Effector memory CD8-positive, alpha-beta T cell (primary cell): ENCODE results near the gene KLF16.
A peak's percentile ranks its signal among the peaks of the same experiment; 100 is the strongest.

Source experiments
- ATAC-seq: fragments of 150-1000 bp; cut with Tn5 transposase; replicated peaks from 2 replicates; pipeline ENCODE4 v1.10.0; 2021; ENCODE audit warnings: mild to moderate bottlenecking, moderate library complexity
- DNase-seq, 3 experiments: peaks; one replicate each; pipeline ENCODE4 v3.0.0; 2021
- H3K27ac Mint-ChIP-seq, 2 donors: one replicate each; pipeline ENCODE4 v1.8.0; 2022; ENCODE audit warnings: mild to moderate bottlenecking in 2 of 2, mixed read lengths in 2 of 2, moderate library complexity in 2 of 2
- H3K27me3 Mint-ChIP-seq, 2 donors: one replicate each; pipeline ENCODE4 v1.8.0; 2022; ENCODE audit warnings: mixed read lengths in 2 of 2
- H3K36me3 Mint-ChIP-seq: one replicate; pipeline ENCODE4 v1.8.0; 2022; ENCODE audit warnings: mild to moderate bottlenecking, moderate library complexity, mixed read lengths; ENCODE audit not compliant: insufficient read depth
- H3K4me1 Mint-ChIP-seq, 2 donors: one replicate each; pipeline ENCODE4 v1.8.0; 2022; ENCODE audit warnings: low read depth in 2 of 2, mixed read lengths in 2 of 2
- H3K4me3 Mint-ChIP-seq, 2 donors: one replicate each; pipeline ENCODE4 v1.8.0; 2022; ENCODE audit warnings: mild to moderate bottlenecking in 2 of 2, mixed read lengths in 2 of 2, moderate library complexity in 2 of 2
- H3K9me3 Mint-ChIP-seq, 2 donors: one replicate each; pipeline ENCODE4 v1.8.0; 2022; ENCODE audit warnings: mixed read lengths in 2 of 2

KLF16 gene

DNA sequence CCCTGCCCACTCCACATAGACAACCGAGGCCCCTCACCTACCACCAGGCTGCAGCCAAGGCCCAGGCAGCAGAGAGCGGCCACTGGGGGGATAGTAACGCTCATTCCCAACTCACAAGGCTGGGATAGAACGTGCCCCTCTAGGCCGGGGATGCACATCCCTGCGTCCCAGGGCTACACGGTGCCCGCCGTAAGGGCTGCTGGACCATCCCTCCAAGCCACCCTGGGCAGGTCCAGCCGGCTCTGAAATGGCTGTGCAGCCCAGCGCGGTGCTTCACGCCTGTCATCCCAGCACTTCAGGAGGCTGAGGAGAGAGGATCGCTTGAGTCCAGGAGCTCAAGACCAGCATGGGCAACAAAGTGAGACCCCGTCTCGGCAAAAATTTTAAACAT, 18.3 kb downstream of the KLF16 start:
- no peak for DNase-seq
- Mint-ChIP-seq H3K4me3 (peak overlapping the region in 1 of 2 donors; percentile 37), H3K9me3 (no peaks in the 10 kb centered on the region), H3K27ac (no peak overlapping the region), H3K36me3 (peaks cover 62% of the 10 kb centered on the region), H3K27me3 (no peaks in the 10 kb centered on the region), H3K4me1 (peaks cover 47 to 52% of the 10 kb centered on the region in 2 donors)
- no peak for ATAC-seq

DNA sequence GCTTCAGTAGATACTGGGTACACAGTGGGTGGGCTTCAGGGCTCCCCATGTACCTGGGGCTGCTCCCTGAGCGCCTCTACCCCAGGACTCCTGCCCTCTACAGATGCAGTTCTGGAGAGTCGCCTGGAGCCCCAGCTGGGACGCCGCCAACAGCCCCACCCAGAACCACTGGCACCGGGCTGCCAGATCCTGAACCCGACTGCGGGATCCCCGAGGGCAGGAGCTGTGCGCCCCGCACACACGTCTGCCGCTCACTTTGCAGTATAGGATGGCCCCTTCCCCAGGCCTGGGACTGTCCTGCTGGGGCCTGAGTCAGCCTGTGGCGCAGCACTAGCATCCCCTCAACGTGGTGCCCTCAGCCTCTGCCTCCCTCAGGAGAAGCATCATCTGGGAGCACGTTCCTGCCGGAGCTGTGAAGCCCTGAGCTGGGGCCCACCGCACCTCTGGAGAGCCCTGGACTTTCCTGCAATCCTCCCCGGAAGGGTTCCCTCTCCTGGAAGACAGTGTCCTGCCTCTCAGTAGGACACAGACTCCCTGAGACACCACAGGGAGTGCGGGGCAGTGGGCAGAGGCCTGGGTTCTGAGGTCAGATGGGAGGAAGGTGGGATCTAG, 18.8 kb downstream of the KLF16 start:
- no peaks in the 10 kb centered on the region for H3K9me3 Mint-ChIP-seq
- DNase-seq (no peak), ATAC-seq (no peak)
- H3K4me3 Mint-ChIP-seq = peak overlapping the region in 1 of 2 donors; percentile 37
- peaks cover 52 to 54% of the 10 kb centered on the region in 2 donors for H3K4me1 Mint-ChIP-seq
- H3K36me3 Mint-ChIP-seq = peaks cover 61% of the 10 kb centered on the region
- no peaks in the 10 kb centered on the region for H3K27me3 Mint-ChIP-seq
- H3K27ac Mint-ChIP-seq = no peak overlapping the region

DNA sequence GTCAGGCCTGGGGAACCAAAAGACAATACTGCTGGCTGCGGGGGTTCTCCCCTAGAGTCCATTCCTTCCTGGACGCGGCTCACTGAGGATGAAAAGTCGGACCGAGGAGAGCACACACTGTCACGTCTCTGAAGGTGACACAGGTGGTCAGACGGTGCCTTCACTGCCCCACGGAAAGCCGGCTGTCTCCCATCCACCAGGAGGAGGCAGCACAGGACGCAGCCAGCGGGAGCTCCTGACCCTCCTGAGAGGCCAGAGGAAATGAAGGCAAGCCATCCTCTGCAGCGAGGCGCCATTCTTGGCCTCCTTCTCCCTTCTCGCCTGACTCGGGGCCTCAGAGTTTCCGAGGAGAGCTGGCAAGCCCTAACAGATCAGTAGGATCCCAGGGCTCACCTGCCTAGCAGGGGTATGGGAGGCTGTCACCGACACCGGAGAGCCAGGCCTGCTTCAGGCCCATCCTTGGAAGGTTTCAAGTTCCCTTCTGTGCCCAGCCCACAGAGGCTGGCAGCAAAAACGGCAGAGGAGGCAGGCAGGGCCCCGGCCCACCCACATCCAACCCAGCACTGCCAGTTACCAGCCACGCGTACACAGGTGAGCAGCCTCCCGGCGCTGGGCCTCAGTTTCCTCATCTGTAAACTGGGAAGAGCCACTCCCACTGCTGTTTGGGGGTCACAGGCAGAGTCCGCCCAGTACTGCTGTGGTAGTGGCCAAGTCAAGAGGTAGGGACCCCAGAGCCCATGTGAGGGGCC, 19.6 kb downstream of the KLF16 start:
- H3K4me1 Mint-ChIP-seq = peaks cover 52 to 54% of the 10 kb centered on the region in 2 donors
- H3K4me3 Mint-ChIP-seq = peak overlapping the region in 1 of 2 donors; percentile 29
- no peak overlapping the region for H3K27ac Mint-ChIP-seq
- no peaks in the 10 kb centered on the region for H3K27me3 Mint-ChIP-seq
- no peaks in the 10 kb centered on the region for H3K9me3 Mint-ChIP-seq
- ATAC-seq (no peak), DNase-seq (no peak)
- H3K36me3 Mint-ChIP-seq = peaks cover 61% of the 10 kb centered on the region

DNA sequence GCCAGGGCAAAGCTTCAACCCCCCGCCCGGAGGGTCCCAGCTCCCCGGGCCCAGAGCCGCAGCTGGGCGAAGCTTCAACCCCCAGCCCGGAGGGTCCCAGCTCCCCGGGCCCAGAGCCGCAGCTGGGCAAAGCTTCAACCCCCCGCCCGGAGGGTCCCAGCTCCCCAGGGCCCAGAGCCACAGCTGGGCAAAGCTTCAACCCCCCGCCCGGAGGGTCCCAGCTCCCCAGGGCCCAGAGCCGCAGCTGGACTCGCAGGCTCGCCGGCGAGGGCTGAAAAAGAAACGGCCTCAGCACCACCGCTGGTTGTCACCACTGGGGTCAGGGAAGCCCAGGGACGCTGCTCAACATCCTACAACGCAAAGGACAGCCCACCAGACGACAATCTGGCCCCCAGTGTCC, 20.3 kb downstream of the KLF16 start:
- DNase-seq (no peak), ATAC-seq (no peak)
- Mint-ChIP-seq H3K27ac (no peak overlapping the region), H3K9me3 (no peaks in the 10 kb centered on the region), H3K36me3 (peaks cover 62% of the 10 kb centered on the region), H3K4me1 (peaks cover 50 to 52% of the 10 kb centered on the region in 2 donors), H3K4me3 (peak overlapping the region in 1 of 2 donors; percentile 29), H3K27me3 (no peaks in the 10 kb centered on the region)

DNA sequence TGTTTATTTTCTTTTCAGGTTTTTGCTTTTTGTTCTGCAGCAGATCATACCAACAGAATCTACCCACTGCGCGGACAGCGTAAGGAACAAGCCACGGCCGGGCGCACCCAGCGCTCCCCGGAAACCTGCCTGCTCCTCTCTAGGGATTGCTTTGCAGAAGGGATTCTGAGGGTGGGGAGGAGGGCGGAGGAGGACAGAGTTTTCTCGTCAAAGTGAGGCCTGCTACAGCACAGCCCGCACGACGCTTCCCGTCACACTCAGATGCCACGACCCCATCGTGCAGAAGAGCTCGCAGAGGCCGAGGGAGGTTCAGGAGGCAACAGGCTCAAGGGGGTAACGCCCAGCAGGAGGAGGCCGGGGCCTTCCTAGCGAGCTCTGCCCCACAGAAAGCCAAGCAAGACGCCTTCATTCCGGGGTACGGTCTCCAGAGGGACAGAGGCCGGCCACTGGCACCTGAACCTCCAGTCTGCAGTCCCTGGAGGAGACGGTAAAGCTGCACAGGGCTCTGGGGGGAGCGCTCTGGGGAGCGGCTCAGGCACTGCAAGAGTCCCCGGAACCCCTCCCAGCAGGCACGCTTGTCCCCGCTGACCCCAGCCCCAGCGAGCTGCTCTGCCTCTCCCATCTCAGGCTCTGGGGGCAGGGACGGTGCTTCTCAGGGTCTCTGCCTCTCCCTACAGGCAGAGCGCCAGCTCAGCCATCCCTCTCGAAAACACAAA, 22.0 kb downstream of the KLF16 start:
- Mint-ChIP-seq H3K36me3 (peaks cover 58% of the 10 kb centered on the region), H3K9me3 (no peaks in the 10 kb centered on the region), H3K4me3 (no peak overlapping the region), H3K27me3 (no peaks in the 10 kb centered on the region), H3K27ac (peak overlapping the region in 1 of 2 donors; percentile 73), H3K4me1 (peaks cover 46 to 47% of the 10 kb centered on the region in 2 donors)
- ATAC-seq (no peak), DNase-seq (no peak)

DNA sequence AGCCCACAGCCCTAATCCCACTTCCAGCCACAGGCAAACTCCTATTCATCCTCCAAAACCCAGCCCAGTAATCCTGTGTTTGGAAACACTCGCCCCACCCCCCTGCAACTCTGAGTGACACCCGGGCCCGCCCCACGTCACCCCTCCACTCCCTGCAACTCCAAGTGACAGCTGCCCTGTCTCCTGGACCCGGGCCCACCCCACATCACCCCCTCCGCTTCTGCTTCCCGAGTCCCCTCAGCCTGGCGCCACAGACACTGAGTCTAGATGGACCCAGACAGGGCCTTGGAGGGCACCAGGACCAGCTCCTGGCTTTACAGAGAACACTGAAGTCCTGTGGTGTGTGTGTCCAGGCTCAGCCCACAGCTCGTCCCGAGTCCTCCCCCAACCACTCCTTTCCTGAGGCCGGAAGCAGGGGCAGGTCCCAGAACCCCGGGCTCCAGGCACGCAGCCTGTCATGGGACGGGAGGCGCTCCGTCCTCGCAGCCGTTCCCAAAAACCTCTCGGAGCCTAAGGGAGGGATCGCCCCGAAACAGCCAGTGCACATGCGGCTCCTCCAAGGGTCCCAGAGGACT, 22.8 kb downstream of the KLF16 start:
- peaks cover 53% of the 10 kb centered on the region for H3K36me3 Mint-ChIP-seq
- H3K4me1 Mint-ChIP-seq = peaks cover 39 to 45% of the 10 kb centered on the region in 2 donors
- peak overlapping the region in 1 of 2 donors; percentile 73 for H3K27ac Mint-ChIP-seq
- ATAC-seq = no peak
- no peaks in the 10 kb centered on the region for H3K9me3 Mint-ChIP-seq
- DNase-seq = no peak
- no peaks in the 10 kb centered on the region for H3K27me3 Mint-ChIP-seq
- H3K4me3 Mint-ChIP-seq = no peak overlapping the region

DNA sequence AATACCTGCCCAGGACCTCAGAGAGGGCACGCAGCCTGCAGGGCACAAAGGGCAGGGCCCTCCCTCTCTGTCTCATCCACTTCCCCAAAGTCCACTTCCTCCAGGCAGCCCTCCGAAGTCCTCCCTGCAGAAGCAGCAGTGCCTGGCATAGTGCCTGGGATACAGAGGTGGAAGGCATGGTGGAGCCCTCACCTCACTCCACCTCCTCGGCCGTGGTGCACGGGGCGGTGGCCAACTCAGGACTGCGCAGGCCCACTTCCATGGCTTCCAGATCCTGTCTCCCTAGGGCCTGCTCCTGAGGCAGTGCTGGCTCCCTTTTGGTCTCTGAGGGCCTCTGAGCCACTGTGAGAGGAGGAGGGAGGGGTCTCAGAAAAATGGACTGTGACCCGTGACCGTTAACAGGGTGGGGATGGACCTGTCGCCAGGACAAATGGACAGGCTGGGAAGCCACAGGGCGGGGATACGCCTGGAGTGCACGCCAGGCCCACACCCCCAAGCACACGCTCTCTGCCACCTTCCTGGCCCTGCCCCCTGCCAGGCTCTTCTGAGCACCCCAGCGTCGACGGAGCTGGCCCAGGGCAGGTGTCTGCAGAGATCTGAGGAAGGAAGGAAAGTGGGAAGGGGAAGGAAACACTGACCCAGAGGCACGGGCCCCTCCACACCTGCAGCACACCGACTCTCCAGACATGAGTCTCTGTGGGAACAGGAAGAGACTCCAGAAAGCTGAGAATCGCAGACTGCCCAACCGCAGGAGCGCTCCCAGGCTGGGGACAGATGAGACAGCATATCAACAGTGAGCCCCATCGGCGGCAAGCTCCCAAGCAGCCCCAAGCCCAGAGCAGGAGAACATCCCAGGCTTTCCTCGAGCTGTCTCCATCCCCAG, 23.5 kb downstream of the KLF16 start:
- Mint-ChIP-seq H3K4me1 (peaks cover 39 to 45% of the 10 kb centered on the region in 2 donors), H3K9me3 (no peaks in the 10 kb centered on the region), H3K36me3 (peaks cover 52% of the 10 kb centered on the region), H3K4me3 (no peak overlapping the region), H3K27ac (peak overlapping the region in 1 of 2 donors; percentile 73), H3K27me3 (no peaks in the 10 kb centered on the region)
- DNase-seq (no peak), ATAC-seq (no peak)

DNA sequence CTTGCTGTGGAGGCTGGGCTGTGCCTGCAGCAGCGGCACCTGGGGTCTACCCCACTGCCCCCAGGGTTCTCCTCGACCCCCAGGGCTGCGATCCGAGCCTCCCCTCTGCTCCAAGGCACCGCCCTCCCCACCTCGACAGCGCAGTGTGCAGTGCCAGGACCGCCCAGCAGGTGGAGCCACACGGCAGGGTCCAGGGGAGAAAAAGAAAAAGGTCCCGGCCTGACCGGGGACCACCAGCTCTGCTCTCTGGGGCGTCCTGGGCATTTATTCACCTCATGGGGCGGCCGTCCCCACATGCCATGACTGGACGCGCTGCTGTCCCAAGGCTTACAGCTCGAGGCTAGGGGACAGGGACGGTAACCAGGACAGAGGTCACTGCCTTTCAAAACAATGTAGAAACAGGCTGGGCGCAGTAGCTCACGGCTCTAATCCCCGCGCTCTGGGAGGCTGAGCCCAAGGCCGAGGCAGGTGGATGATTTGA, 25.7 kb downstream of the KLF16 start:
- peaks cover 35 to 41% of the 10 kb centered on the region in 2 donors for H3K4me1 Mint-ChIP-seq
- H3K4me3 Mint-ChIP-seq = no peak overlapping the region
- H3K9me3 Mint-ChIP-seq = no peaks in the 10 kb centered on the region
- DNase-seq = peak; percentile 61 to 70 (median 67)
- no peaks in the 10 kb centered on the region for H3K27me3 Mint-ChIP-seq
- peak; percentile 75 for ATAC-seq
- peaks cover 53% of the 10 kb centered on the region for H3K36me3 Mint-ChIP-seq
- peak overlapping the region in 1 of 2 donors; percentile 78 for H3K27ac Mint-ChIP-seq

DNA sequence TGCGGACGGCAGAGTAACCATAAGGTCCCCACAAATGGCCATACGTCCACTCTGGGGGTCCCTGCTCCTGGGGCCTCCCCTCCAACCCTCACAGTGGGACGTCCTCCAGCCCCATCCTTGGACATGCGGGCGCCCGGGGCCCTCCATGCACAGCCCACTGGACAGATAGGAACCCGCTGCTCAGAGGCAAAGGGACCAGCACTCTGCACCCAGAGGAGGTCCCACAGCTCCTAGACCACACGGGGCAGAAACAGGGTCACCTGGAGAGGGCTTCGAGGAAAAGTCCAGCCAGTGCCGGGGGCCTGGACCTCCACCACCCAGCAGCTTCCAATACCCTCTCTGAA, 26.2 kb downstream of the KLF16 start:
- Mint-ChIP-seq H3K27ac (peak overlapping the region in 1 of 2 donors; percentile 78), H3K4me1 (peaks cover 34 to 39% of the 10 kb centered on the region in 2 donors), H3K9me3 (no peaks in the 10 kb centered on the region), H3K4me3 (no peak overlapping the region), H3K36me3 (peaks cover 55% of the 10 kb centered on the region), H3K27me3 (no peaks in the 10 kb centered on the region)
- DNase-seq (no peak), ATAC-seq (no peak)

DNA sequence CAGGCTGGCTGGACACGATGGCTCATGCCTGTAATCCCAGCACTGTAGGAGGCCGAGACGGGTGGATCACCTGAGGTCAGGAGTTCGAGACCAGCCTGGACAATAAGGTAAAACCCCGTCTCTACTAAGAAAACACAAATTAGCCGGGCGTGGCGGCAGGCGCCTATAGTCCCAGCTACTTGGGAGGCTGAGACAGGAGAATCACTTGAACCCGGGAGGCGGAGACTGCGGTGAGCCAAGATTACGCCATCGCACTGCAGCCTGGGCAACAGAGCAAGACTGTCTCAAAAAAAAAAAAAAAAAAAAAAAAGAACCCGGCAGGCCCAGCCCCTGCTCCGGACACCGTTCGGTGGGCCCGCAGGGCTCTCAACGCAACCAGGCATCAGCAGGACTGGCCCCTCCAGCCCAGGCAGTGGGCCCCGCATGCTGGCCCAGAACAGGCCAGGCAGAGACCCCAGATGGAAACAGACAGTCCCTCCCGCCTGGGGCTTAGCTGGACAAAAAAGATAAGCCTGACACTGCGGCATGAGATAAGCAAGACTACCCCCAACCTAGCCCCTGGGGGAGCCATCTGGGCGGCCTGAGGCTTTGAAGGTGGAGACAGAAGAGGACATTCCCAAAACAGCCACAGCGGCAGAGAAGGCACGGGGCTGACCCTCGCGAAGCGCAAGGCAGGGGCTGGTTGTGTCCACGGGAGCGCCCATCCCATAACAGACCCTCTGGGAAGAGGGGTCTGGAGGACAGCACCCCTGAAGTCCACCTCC, 26.7 kb downstream of the KLF16 start:
- H3K9me3 Mint-ChIP-seq = no peaks in the 10 kb centered on the region
- DNase-seq (no peak), ATAC-seq (no peak)
- H3K4me3 Mint-ChIP-seq = no peak overlapping the region
- H3K4me1 Mint-ChIP-seq = peaks cover 28 to 39% of the 10 kb centered on the region in 2 donors
- H3K27me3 Mint-ChIP-seq = no peaks in the 10 kb centered on the region
- peak overlapping the region in 1 of 2 donors; percentile 78 for H3K27ac Mint-ChIP-seq
- peaks cover 53% of the 10 kb centered on the region for H3K36me3 Mint-ChIP-seq

DNA sequence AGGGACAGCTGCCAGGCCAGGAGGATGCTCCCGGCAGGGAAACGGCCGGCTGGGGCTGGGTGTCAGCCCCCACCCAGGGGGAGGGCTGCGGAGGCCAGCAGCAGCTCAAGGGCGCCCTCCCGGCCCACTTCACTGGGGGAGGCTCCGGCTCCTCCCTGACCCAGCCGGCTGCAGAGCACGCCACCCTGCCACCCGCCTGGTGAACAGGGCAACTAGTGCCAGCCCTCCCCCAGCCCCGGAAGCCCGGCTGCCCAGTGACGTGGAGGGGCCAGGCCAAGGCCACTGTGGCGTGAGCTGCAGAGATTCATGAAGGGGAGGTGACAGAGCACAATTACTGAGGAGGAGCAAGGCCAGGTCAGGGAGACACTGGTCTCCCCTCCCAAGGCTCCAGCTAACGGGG, 29.8 kb downstream of the KLF16 start:
- no peak for ATAC-seq
- Mint-ChIP-seq H3K27me3 (no peaks in the 10 kb centered on the region), H3K36me3 (peaks cover 68% of the 10 kb centered on the region), H3K4me3 (no peak overlapping the region), H3K9me3 (no peaks in the 10 kb centered on the region), H3K27ac (peak overlapping the region in 1 of 2 donors; percentile 59), H3K4me1 (peaks cover 6 to 21% of the 10 kb centered on the region in 2 donors)
- no peak for DNase-seq

DNA sequence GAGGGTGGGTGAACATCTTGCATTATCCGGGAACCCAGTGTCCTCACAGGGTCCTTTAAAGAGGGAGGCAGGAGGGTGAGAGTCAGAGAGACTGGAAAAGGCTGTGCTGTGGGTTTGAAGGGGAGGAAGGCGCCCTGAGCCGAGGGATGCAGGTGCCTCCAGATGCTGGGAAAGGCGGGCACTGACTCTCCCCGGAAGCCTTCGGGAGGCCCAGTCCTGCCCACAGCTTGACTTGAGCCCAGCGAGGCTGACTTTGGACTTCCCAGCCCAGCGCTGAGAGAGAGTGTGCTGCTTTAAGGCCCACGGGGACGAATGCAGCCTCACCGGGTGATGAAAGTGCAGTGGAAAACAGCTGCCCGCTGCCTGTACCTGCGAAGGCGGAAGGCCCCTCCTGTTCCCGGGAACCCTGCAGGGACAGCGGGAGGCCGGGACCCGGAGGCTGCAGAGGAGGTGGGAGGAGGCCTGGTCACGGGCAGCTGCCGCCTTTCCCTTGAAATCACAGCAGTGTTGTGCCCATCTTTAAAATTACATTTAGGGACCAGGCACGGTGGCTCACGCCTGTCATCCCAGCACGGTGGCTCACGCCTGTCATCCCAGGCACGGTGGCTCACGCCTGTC, 31.2 kb downstream of the KLF16 start:
- Mint-ChIP-seq H3K27me3 (no peaks in the 10 kb centered on the region), H3K36me3 (peaks cover 59% of the 10 kb centered on the region), H3K4me3 (no peak overlapping the region), H3K9me3 (no peaks in the 10 kb centered on the region), H3K27ac (peak overlapping the region; percentile 41 to 62), H3K4me1 (peaks cover 0 to 18% of the 10 kb centered on the region in 2 donors)
- DNase-seq (no peak), ATAC-seq (no peak)
